HepG2 (cell line): ENCODE data around the gene CFAP92. TPM values are rescaled to one million over a fixed set of nuclear protein-coding genes. Genes with fewer than 3 reads are reported as not detected.

ENCODE experiments used
- ARNT ChIP-seq: fragments of 450-650 bp; IDR thresholded peaks from 2 replicates; pipeline ENCODE4 v1.6.1; 2017
- ARNTL ChIP-seq: sonication (generic); formaldehyde crosslinking; IDR thresholded peaks from 2 replicates; pipeline ENCODE4 v1.4.0; 2020; ENCODE audit warnings: mild to moderate bottlenecking, missing genetic modification reagents
- FOSL2 ChIP-seq: sonication (generic); formaldehyde crosslinking; IDR thresholded peaks from 2 replicates; pipeline ENCODE4 v1.4.0; 2020; ENCODE audit warnings: missing genetic modification reagents
- JUN ChIP-seq: sonication (generic); formaldehyde crosslinking; IDR thresholded peaks from 2 replicates; pipeline ENCODE4 v1.4.0; 2020; ENCODE audit warnings: mild to moderate bottlenecking, missing genetic modification reagents
- MED13 ChIP-seq: sonication (generic); formaldehyde crosslinking; IDR thresholded peaks from 2 replicates; pipeline ENCODE4 v1.5.0; 2020; ENCODE audit warnings: missing genetic modification reagents
- PAWR ChIP-seq: sonication (generic); formaldehyde crosslinking; IDR thresholded peaks from 2 replicates; pipeline ENCODE4 v1.4.0; 2020; ENCODE audit warnings: missing genetic modification reagents, mild to moderate bottlenecking, borderline replicate concordance
- SMAD3 ChIP-seq: sonication (generic); formaldehyde crosslinking; IDR thresholded peaks from 2 replicates; pipeline ENCODE4 v1.4.0; 2020; ENCODE audit warnings: missing genetic modification reagents
- TCF7 ChIP-seq: sonication (generic); IDR thresholded peaks from 2 replicates; pipeline ENCODE4 v1.6.1; 2016; ENCODE audit warnings: antibody characterized with exemption, low read depth
- ZNF224 ChIP-seq: sonication (generic); formaldehyde crosslinking; IDR thresholded peaks from 2 replicates; pipeline ENCODE4 v1.5.0; 2020; ENCODE audit warnings: mild to moderate bottlenecking, missing genetic modification reagents
- ZNF234 ChIP-seq: sonication (generic); formaldehyde crosslinking; conservative IDR thresholded peaks from 2 replicates; pipeline ENCODE4 v1.5.1; 2020; ENCODE audit warnings: mild to moderate bottlenecking, missing genetic modification reagents
- polyA plus RNA-seq, 8 experiments: library from polyadenylated mRNA; depleted of rRNA in 3 of 8; stranded (reverse) in 7 of 8; unstranded in 1 of 8; fragments of >200 nt; fragmentation: Illumina TruSeq in 4 of 8; extraction: Trizol in 4 of 8; gene quantifications; 2 replicates each; pipeline versions ENCODE4 v1.2.1 to v1.2.3, GENCODE V29; 2011 to 2016; ENCODE audit warnings: low read depth in 4 of 8, missing spikeins in 1 of 8, mixed read lengths in 1 of 8; ENCODE audit not compliant: insufficient read depth in 1 of 8
- total RNA-seq, 5 experiments: library from RNA; depleted of rRNA; stranded (reverse); fragments of >200 nt; fragmentation: Illumina TruSeq; extraction: Trizol; gene quantifications; 2 replicates each; pipeline ENCODE4 v1.2.3, GENCODE V29; 2016; ENCODE audit warnings: low read depth in 1 of 5
- TF ChIP-seq, protein P1 (sequence below), 2 experiments: fragments of 450-650 bp in 1 of 2; sonication (generic) in 1 of 2; formaldehyde crosslinking in 1 of 2; IDR thresholded peaks; 2 replicates each; pipeline versions ENCODE4 v1.6.1 to v1.8.0; 2016 to 2022; ENCODE audit warnings: antibody characterized with exemption in 1 of 2, mild to moderate bottlenecking in 1 of 2, missing genetic modification reagents in 1 of 2
- TF ChIP-seq, protein P2 (sequence below): sonication (generic); formaldehyde crosslinking; IDR thresholded peaks from 2 replicates; pipeline ENCODE4 v1.9.0; 2021; ENCODE audit warnings: mild to moderate bottlenecking, missing genetic modification reagents
- TF ChIP-seq, protein P3 (sequence below): sonication (generic); formaldehyde crosslinking; IDR thresholded peaks from 2 replicates; pipeline ENCODE4 v1.4.0; 2020; ENCODE audit warnings: missing genetic modification reagents

The CFAP92 gene
- total and polyA plus RNA-seq, 2 of the 13 experiments (the other 11 are each of a cell fraction or from before 2014, with no cell fraction given): 0.18 to 0.46 TPM

DNA sequence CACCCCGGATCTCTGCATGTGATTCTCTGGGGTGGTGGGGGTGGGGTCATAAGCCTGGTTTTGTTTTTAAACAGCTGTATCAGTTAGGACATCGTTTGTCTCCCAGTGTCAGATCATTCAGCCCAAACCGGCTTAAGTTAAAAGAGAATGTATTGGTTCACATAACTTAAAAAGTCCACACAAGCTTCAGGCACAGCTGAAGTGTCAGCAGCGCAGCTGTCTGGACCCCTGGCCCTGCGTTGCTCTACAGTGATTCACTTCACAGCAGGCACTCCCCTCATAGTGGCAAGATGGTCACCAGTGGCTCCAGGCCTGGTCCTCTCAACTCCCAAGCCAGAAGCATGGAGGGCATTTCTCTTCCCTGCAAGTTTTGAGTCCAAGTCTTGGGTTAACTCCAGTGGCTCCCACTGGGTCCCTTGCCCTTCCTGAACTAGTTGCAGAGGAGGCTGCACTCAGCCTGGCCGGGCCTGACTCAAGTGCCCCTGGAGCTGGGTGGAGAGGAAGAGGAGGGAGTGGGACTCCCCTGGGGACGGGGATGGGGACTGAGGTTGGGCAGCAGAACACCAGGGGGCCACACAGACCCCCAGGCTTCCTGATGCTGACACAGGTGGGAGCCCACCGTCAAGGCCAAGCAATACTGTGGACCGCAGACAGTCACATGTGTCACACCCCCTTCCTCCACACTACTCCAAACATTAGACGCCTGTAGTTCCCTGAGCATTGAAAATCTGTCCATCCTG, 37.8 kb upstream of the CFAP92 start (continued):
- TF ChIP-seq, protein P1, sequence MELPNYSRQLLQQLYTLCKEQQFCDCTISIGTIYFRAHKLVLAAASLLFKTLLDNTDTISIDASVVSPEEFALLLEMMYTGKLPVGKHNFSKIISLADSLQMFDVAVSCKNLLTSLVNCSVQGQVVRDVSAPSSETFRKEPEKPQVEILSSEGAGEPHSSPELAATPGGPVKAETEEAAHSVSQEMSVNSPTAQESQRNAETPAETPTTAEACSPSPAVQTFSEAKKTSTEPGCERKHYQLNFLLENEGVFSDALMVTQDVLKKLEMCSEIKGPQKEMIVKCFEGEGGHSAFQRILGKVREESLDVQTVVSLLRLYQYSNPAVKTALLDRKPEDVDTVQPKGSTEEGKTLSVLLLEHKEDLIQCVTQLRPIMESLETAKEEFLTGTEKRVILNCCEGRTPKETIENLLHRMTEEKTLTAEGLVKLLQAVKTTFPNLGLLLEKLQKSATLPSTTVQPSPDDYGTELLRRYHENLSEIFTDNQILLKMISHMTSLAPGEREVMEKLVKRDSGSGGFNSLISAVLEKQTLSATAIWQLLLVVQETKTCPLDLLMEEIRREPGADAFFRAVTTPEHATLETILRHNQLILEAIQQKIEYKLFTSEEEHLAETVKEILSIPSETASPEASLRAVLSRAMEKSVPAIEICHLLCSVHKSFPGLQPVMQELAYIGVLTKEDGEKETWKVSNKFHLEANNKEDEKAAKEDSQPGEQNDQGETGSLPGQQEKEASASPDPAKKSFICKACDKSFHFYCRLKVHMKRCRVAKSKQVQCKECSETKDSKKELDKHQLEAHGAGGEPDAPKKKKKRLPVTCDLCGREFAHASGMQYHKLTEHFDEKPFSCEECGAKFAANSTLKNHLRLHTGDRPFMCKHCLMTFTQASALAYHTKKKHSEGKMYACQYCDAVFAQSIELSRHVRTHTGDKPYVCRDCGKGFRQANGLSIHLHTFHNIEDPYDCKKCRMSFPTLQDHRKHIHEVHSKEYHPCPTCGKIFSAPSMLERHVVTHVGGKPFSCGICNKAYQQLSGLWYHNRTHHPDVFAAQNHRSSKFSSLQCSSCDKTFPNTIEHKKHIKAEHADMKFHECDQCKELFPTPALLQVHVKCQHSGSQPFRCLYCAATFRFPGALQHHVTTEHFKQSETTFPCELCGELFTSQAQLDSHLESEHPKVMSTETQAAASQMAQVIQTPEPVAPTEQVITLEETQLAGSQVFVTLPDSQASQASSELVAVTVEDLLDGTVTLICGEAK (IDR thresholded peaks at IDR 0.05): no peak
- TF ChIP-seq, protein P1 (CRISPR knock-in tag; IDR thresholded peaks at IDR 0.05): no peak
- TF ChIP-seq, protein P2, sequence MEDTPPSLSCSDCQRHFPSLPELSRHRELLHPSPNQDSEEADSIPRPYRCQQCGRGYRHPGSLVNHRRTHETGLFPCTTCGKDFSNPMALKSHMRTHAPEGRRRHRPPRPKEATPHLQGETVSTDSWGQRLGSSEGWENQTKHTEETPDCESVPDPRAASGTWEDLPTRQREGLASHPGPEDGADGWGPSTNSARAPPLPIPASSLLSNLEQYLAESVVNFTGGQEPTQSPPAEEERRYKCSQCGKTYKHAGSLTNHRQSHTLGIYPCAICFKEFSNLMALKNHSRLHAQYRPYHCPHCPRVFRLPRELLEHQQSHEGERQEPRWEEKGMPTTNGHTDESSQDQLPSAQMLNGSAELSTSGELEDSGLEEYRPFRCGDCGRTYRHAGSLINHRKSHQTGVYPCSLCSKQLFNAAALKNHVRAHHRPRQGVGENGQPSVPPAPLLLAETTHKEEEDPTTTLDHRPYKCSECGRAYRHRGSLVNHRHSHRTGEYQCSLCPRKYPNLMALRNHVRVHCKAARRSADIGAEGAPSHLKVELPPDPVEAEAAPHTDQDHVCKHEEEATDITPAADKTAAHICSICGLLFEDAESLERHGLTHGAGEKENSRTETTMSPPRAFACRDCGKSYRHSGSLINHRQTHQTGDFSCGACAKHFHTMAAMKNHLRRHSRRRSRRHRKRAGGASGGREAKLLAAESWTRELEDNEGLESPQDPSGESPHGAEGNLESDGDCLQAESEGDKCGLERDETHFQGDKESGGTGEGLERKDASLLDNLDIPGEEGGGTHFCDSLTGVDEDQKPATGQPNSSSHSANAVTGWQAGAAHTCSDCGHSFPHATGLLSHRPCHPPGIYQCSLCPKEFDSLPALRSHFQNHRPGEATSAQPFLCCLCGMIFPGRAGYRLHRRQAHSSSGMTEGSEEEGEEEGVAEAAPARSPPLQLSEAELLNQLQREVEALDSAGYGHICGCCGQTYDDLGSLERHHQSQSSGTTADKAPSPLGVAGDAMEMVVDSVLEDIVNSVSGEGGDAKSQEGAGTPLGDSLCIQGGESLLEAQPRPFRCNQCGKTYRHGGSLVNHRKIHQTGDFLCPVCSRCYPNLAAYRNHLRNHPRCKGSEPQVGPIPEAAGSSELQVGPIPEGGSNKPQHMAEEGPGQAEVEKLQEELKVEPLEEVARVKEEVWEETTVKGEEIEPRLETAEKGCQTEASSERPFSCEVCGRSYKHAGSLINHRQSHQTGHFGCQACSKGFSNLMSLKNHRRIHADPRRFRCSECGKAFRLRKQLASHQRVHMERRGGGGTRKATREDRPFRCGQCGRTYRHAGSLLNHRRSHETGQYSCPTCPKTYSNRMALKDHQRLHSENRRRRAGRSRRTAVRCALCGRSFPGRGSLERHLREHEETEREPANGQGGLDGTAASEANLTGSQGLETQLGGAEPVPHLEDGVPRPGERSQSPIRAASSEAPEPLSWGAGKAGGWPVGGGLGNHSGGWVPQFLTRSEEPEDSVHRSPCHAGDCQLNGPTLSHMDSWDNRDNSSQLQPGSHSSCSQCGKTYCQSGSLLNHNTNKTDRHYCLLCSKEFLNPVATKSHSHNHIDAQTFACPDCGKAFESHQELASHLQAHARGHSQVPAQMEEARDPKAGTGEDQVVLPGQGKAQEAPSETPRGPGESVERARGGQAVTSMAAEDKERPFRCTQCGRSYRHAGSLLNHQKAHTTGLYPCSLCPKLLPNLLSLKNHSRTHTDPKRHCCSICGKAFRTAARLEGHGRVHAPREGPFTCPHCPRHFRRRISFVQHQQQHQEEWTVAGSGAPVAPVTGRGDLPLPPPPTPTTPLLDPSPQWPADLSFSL (CRISPR knock-in tag): no peak
- TF ChIP-seq PAWR (CRISPR knock-in tag): no peak
- no peak for TF ChIP-seq ARNTL (CRISPR knock-in tag)
- TF ChIP-seq MED13: no peak
- TF ChIP-seq TCF7: no peak
- TF ChIP-seq SMAD3 (CRISPR knock-in tag): no peak
- TF ChIP-seq JUN (CRISPR knock-in tag): no peak
- no peak for TF ChIP-seq ZNF234 (CRISPR knock-in tag)
- no peak for TF ChIP-seq ZNF224
- TF ChIP-seq FOSL2 (CRISPR knock-in tag): no peak
- TF ChIP-seq, protein P3, sequence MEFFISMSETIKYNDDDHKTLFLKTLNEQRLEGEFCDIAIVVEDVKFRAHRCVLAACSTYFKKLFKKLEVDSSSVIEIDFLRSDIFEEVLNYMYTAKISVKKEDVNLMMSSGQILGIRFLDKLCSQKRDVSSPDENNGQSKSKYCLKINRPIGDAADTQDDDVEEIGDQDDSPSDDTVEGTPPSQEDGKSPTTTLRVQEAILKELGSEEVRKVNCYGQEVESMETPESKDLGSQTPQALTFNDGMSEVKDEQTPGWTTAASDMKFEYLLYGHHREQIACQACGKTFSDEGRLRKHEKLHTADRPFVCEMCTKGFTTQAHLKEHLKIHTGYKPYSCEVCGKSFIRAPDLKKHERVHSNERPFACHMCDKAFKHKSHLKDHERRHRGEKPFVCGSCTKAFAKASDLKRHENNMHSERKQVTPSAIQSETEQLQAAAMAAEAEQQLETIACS: no peak
- no peak for TF ChIP-seq ARNT
